ENCODE data around the gene AJM1. TPM values are rescaled to one million over a fixed set of nuclear protein-coding genes. Genes with fewer than 3 reads are reported as not detected.

Gene AJM1
- total RNA-seq, 4 donors from 2014 or later = 2.0 to 3.9 (median 3.7) TPM

- 1 to 4% methylated on average over 14 to 60 of the region's 75 CpGs for WGBS, 2 donors
- peaks cover 0 to 83% (median 40%) of the 10 kb centered on the region in 4 donors for H3K4me1 ChIP-seq
- H3K4me3 ChIP-seq = peak overlapping the region; percentile 51 to 85 (median 72)
- TF ChIP-seq EP300 (IDR thresholded peaks at IDR 0.05) (peak in 1 of 2 donors; percentile 19), POLR2A (IDR thresholded peaks at IDR 0.05) (no peak)
- DNase-seq (ENCODE audit: low spot score in 2 of 2) = peak in 1 of 2 donors; percentile 31
- peaks cover 0 to 15% (median 0%) of the 10 kb centered on the region in 3 donors for H3K36me3 ChIP-seq
- no peaks in the 10 kb centered on the region for H3K9me3 ChIP-seq
- H3K27ac ChIP-seq = peak overlapping the region in 3 of 4 donors; percentile 82 to 94 (median 91)
- H3K27me3 ChIP-seq = peaks cover 3 to 43% of the 10 kb centered on the region in 2 donors
These were observed 5.0 kb downstream of the AJM1 start for GRCh38 chr9:136847088-136847825.

- WGBS, 2 donors = 0 to 1% methylated on average over 33 to 42 of the region's 48 CpGs
- Histone ChIP-seq H3K36me3 (peaks cover 0 to 15% (median 0%) of the 10 kb centered on the region in 3 donors), H3K4me3 (peak overlapping the region; percentile 51 to 85 (median 72)), H3K9me3 (no peaks in the 10 kb centered on the region), H3K27me3 (peaks cover 3 to 42% of the 10 kb centered on the region in 2 donors), H3K4me1 (peaks cover 0 to 81% (median 34%) of the 10 kb centered on the region in 4 donors), H3K27ac (peak overlapping the region; percentile 74 to 94 (median 86))
- DNase-seq (ENCODE audit: low spot score in 2 of 2) = peak; percentile 56 to 83
- peak in 1 of 2 donors; percentile 39 for TF ChIP-seq POLR2A (IDR thresholded peaks at IDR 0.05)
- peak in 1 of 2 donors; percentile 79 for TF ChIP-seq EP300 (IDR thresholded peaks at IDR 0.05)
- TF ChIP-seq CTCF (IDR thresholded peaks at IDR 0.05) = peak in 1 of 5 experiments; percentile 13
These were observed 5.6 kb downstream of the AJM1 start for GRCh38 chr9:136847826-136848392.

- WGBS, 2 donors = 1 to 5% methylated on average over 26 to 44 of the region's 53 CpGs
- peak overlapping the region; percentile 51 to 85 (median 72) for H3K4me3 ChIP-seq
- no peak for TF ChIP-seq EP300 (IDR thresholded peaks at IDR 0.05)
- no peak for TF ChIP-seq POLR2A (IDR thresholded peaks at IDR 0.05)
- no peak for TF ChIP-seq CTCF (IDR thresholded peaks at IDR 0.05)
- peaks cover 3 to 36% of the 10 kb centered on the region in 2 donors for H3K27me3 ChIP-seq
- peaks cover 0 to 15% (median 0%) of the 10 kb centered on the region in 3 donors for H3K36me3 ChIP-seq
- H3K27ac ChIP-seq = peak overlapping the region; percentile 74 to 94 (median 86)
- peaks cover 0 to 75% (median 29%) of the 10 kb centered on the region in 4 donors for H3K4me1 ChIP-seq
- no peaks in the 10 kb centered on the region for H3K9me3 ChIP-seq
- no peak for DNase-seq (ENCODE audit: low spot score in 2 of 2)
These were observed 6.2 kb downstream of the AJM1 start for GRCh38 chr9:136848393-136849037.

GRCh38 chr9:136849038-136849959, 7.0 kb downstream of the AJM1 start, which contains the start of gene PHPT1:
PHPT1 (plus strand) TSS chr9:136849409; CDS start chr9:136849431, 22 bp downstream.
- DNase-seq (ENCODE audit: low spot score in 2 of 2) = peak; percentile 97
- H3K4me3 ChIP-seq = peak within 1 kb of the TSS; percentile 51 to 85 (median 72)
- H3K36me3 ChIP-seq = peaks cover 0 to 17% (median 0%) of the 10 kb centered on the region in 3 donors
- peaks cover 3 to 28% of the 10 kb centered on the region in 2 donors for H3K27me3 ChIP-seq
- TF ChIP-seq POLR2A (IDR thresholded peaks at IDR 0.05) (peak; percentile 55 to 84), CTCF (IDR thresholded peaks at IDR 0.05) (peak in 2 of 5 experiments; percentile 27 to 63), EP300 (IDR thresholded peaks at IDR 0.05) (peak; percentile 41 to 94)
- H3K27ac ChIP-seq = peak within 1 kb of the TSS; percentile 74 to 94 (median 86)
- no peaks in the 10 kb centered on the region for H3K9me3 ChIP-seq
- H3K4me1 ChIP-seq = peaks cover 0 to 67% (median 21%) of the 10 kb centered on the region in 4 donors
- 1% methylated on average over 22 to 55 of the region's 77 CpGs for WGBS, 2 donors
